AML-193 (cell line): Measurements from ENCODE around the gene PLCXD3.
"Not testable (repeated sequence)": the region's sequence is repeated elsewhere in the genome, so short reads cannot be mapped to it uniquely, and the experiment has no call there.

Source experiments
- DNase-seq, 2 experiments: peaks; one replicate each; lab custom pipeline; 2025; lab: John Stamatoyannopoulos, UW

The PLCXD3 gene

GRCh38 chr5:41346609-41347008 lies 163.8 kb downstream of the PLCXD3 start:
- no peak for DNase-seq

- no peak for DNase-seq
Observed at GRCh38 chr5:41345295-41345694, 165.1 kb downstream of the PLCXD3 start.

DNA sequence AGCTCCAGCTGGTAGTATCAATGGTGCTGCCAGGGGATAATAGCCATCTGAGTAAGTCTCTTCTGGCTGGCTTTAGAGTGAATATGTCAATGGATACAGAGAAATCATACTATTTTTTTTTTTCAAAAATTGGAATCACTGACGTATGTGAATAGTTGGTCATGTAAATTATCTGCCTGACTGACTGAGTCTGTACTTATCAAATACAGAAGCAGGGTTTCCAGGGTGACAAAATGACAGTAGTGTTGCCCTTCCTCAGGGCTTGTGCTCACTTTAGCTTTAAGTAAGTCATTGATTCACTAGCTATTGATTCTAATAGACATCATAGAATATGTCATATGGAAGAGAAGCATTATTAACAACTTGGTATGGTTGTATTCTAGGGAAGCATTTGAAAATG lies 171.1 kb downstream of the PLCXD3 start:
- DNase-seq = no peak

DNA sequence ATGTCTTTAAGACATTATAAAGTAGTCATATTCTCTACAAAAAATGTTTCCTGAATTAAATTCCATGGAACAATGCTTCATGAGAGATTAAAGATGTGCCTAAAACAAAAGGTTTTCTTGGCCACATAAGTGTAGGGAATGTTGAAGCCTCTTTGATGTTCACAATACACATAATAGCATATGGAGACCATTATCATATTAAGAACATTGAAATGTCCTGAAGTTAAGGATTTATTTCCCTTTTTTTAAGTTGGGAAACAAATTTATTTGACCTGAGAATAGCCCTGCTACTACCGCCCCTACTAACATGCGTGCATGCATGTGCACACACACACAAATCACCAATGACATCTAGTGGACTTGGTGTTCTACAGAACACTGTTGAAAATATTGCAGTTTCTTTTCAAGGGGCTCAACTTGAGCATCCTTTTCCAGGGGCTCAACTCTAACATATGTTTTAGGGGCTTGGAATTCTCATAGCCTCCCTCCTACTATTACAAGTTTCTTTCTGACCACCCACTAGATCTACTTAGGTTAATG lies 172.2 kb downstream of the PLCXD3 start:
- no peak for DNase-seq

DNA sequence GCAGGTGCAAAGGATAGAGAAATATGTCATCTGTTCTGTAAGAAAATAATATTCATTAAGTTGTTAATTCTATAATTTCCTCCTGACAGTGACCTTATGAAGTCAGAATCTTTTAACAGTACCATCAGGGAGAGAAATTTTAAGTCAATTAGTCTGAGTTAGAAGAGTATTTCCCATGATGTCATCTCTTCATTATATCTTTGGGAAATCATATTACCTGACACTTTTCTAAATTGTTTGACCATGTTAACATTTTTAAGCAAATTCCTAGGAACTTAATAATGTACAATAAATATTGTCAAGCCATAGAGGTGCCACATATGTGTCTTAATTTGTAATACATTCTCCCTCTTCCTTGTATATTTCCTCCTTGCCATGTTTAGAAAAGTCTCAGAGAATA lies 172.7 kb downstream of the PLCXD3 start:
- DNase-seq = no peak

GRCh38 chr5:41337216-41337615 lies 173.2 kb downstream of the PLCXD3 start:
- no peak for DNase-seq

- no peak for DNase-seq
Observed at GRCh38 chr5:41336471-41336870, 173.9 kb downstream of the PLCXD3 start.

DNA sequence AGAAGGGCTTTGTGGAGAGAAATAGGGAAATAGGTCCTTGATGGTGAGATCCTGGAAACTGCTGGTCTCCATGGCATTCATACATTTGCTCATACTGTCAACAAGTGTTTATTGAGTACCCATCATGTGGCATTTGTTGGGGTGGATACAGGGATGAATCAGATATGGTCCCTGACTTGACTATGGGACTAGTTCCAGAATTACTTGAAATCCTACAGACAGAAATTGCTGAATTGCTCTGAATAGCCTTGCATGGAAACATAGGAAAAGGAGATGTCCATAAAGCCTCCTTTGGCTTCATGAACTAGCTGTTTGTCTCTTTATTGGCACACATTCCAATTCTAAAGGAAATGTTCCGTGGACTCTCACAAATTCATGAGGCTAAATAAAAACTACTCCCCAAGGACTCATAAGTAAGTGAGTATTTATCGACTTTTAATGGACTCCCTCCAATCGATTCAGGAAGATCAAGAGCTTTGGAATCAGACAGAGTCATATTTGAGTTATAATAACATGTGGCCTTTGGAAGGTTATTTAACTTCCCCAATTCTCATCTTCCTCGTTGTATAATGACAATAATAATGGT lies 174.7 kb downstream of the PLCXD3 start:
- no peak for DNase-seq

- no peak for DNase-seq
Observed at GRCh38 chr5:41334758-41335157, 175.6 kb downstream of the PLCXD3 start.

GRCh38 chr5:41334221-41334620 lies 176.2 kb downstream of the PLCXD3 start:
- DNase-seq = no peak

GRCh38 chr5:41325074-41325473 lies 185.3 kb downstream of the PLCXD3 start:
- DNase-seq = no peak

DNA sequence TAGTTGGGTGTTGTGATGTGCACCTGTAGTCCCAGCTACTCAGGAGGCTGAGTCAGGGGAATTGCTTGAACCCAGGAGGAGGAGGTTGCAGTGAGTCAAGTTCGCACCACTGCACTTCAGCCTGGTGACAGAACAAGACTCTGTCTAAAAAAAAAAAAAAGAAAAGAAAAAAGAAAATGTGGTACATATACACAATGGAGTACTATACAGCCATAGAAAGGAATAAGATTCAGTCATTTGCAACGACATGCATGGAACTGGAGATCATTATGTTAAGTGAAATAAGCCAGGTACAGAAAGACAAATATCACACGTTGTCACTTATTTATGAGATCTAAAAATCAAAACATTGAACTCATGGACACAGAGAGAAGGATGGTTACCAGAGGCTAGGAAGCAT lies 187.6 kb downstream of the PLCXD3 start:
- DNase-seq = not testable (repeated sequence)

- DNase-seq = no peak
Observed at GRCh38 chr5:41312478-41313060, 197.8 kb downstream of the PLCXD3 start.

- no peak for DNase-seq
Observed at GRCh38 chr5:41312066-41312465, 198.3 kb downstream of the PLCXD3 start.

DNA sequence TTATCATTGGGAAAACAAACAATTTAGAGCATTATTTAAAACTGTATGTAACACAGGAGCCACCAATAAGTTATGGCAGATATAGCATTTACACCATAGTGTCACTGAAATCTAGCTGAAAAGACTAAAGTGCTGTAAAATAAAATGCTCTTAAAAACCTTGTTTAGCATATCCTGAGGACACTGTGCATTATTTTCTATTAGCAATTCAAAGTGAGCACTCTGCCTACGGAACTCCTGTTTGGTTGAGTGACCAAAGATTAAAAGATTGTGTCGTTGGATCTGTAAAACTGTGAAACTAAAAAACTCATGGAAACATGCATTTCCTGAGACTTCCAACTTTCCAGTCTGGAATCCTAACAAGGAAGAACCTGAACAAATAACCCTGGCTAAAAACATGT lies 201.1 kb downstream of the PLCXD3 start:
- DNase-seq = no peak

DNA sequence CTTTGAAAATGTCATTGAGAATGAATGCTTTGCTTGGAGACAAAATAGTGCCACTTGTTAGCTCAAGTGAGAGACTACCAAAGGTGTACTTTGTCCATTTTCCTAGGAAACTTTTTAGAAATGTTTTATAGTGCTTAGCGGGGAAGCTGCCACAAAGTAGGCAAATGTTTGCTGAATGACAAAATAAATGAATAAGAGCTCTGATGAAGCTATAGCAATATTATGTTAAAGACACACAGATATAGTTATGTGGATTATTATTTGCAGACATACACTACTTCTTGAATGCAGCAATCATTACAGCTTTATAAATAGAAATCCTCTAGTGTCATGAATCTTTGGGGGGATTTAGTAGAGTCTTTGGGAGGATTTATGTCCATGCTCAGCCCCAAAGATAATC lies 204.4 kb downstream of the PLCXD3 start:
- DNase-seq = no peak

DNA sequence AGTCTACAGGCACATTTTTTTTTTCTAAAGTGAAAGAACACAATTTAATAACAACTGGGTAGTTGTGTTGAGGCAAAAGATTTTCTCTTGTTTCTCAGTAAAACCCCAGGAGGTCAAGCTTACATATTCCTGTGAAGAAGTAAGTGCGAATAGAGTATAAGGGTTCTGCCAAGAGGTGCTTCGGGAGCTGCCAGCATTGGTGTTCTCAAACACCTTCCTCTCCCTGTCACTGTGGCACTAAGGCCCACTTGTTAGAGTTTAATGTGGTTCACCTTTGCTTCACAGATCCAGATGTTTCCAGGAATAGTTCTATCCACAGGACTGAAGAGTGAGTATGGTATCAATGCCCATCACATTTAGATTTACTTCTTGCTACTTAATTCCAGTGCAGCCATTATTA lies 205.3 kb downstream of the PLCXD3 start:
- DNase-seq = no peak

DNA sequence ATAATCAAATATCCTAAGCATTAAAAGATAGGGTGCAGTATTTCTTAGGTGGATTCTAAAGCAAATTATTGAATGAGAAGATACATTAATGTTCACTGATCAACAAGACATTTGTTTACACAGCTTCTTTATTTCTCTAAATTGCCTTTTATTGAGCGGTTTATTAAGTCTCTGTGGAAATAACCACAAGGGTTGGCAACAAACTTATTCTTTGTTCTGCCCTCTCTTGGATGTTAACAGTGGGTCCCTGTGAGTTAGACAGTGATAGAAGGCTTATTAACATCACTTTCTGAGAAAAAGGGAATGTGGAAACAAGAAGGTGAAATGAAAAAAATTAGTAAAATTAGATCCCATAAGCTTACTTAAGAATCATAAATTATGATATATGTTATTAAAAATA lies 214.3 kb downstream of the PLCXD3 start:
- no peak for DNase-seq

GRCh38 chr5:41291323-41291722 lies 219.1 kb downstream of the PLCXD3 start:
- no peak for DNase-seq

- DNase-seq = no peak
Observed at GRCh38 chr5:41290810-41291209, 219.6 kb downstream of the PLCXD3 start.

- no peak for DNase-seq
Observed at GRCh38 chr5:41289970-41290464, 220.4 kb downstream of the PLCXD3 start.

DNA sequence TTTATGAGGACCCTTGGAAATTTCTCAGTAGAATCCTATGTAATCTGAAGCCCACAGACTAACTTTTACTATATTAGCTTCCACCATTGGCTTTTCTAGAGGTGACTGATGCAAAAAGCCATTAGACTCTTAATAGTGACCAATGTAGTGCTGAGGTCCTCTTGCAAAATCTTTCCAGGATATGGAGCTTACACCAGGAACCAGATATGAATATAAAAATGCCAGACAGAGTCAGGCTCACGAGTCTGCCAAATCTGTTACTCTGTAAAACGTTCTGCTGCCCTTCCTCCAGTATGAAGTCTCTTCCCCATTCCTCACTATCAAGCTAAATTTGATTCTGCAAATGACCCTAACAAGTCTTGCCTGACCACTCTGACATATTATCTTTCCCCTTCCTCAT lies 223.7 kb downstream of the PLCXD3 start:
- no peak for DNase-seq

DNA sequence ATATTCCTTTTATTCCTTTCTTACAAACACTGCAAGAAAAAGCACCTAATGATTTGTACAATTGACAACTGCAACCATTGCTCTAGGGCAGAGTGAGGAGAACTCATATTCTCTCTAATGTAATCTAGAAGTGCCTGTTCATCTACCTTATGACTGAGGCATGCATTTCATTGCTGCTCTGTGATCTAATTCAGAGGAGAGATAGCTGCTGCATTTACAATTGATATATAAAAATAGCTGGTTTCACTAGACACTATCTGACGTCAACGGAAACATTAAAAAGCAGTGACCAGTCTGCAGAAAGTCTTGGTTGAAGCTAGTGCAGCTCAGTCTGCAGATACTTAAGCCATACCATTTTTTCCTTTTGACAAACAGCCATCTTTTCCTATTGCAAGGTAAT lies 224.2 kb downstream of the PLCXD3 start:
- no peak for DNase-seq

GRCh38 chr5:41284938-41285337 lies 225.5 kb downstream of the PLCXD3 start:
- DNase-seq = no peak
